ENCODE measurements around the gene ELFN1.

Gene ELFN1

GRCh38 chr7:1769286-1770200 is 99.5 kb downstream of the ELFN1 start:
- DNase-seq = no peak
- Mint-ChIP-seq H3K27ac (no peak overlapping the region), H3K9me3 (peaks cover 27% of the 10 kb centered on the region), H3K27me3 (ENCODE audit: low read depth, poor library complexity) (peaks cover 13% of the 10 kb centered on the region), H3K4me3 (no peak overlapping the region), H3K36me3 (ENCODE audit: low read depth) (no peaks in the 10 kb centered on the region), H3K4me1 (no peaks in the 10 kb centered on the region)
- TF ChIP-seq, protein P1, sequence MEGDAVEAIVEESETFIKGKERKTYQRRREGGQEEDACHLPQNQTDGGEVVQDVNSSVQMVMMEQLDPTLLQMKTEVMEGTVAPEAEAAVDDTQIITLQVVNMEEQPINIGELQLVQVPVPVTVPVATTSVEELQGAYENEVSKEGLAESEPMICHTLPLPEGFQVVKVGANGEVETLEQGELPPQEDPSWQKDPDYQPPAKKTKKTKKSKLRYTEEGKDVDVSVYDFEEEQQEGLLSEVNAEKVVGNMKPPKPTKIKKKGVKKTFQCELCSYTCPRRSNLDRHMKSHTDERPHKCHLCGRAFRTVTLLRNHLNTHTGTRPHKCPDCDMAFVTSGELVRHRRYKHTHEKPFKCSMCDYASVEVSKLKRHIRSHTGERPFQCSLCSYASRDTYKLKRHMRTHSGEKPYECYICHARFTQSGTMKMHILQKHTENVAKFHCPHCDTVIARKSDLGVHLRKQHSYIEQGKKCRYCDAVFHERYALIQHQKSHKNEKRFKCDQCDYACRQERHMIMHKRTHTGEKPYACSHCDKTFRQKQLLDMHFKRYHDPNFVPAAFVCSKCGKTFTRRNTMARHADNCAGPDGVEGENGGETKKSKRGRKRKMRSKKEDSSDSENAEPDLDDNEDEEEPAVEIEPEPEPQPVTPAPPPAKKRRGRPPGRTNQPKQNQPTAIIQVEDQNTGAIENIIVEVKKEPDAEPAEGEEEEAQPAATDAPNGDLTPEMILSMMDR (IDR thresholded peaks at IDR 0.05) = no peak

- TF ChIP-seq, protein P1 (IDR thresholded peaks at IDR 0.05) = no peak
- no peak overlapping the region for H3K4me3 Mint-ChIP-seq
- peaks cover 31% of the 10 kb centered on the region for H3K9me3 Mint-ChIP-seq
- no peaks in the 10 kb centered on the region for H3K4me1 Mint-ChIP-seq
- DNase-seq = no peak
- H3K27me3 Mint-ChIP-seq (ENCODE audit: low read depth, poor library complexity) = peaks cover 13% of the 10 kb centered on the region
- H3K36me3 Mint-ChIP-seq (ENCODE audit: low read depth) = no peaks in the 10 kb centered on the region
- H3K27ac Mint-ChIP-seq = no peak overlapping the region
Measured at GRCh38 chr7:1770331-1770730, 100.3 kb downstream of the ELFN1 start.

DNA sequence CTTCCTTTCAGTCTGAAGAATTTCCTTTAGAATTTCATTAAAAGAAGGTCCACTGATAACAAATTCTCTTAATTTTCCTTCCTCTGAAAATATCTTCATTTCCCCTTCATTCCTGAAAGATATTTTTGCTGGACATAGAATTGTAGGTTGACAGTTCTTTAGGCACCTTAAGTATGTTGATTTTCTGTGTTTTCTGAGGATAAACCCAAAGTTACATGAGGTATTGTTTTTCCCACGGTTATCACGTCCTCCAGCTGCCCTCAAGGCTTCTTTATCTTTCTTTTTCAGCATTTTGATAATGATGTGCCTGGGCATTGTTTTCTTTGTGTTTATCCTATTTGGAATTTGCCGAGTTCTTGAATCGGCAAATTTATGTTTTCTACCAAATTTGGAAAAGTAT is 105.3 kb downstream of the ELFN1 start:
- Mint-ChIP-seq H3K4me3 (no peak overlapping the region), H3K4me1 (peaks cover 4% of the 10 kb centered on the region), H3K9me3 (peaks cover 45% of the 10 kb centered on the region), H3K27me3 (ENCODE audit: low read depth, poor library complexity) (peaks cover 20% of the 10 kb centered on the region), H3K27ac (no peak overlapping the region), H3K36me3 (ENCODE audit: low read depth) (peaks cover 6% of the 10 kb centered on the region)
- TF ChIP-seq, protein P1 (IDR thresholded peaks at IDR 0.05) = no peak
- no peak for DNase-seq

DNA sequence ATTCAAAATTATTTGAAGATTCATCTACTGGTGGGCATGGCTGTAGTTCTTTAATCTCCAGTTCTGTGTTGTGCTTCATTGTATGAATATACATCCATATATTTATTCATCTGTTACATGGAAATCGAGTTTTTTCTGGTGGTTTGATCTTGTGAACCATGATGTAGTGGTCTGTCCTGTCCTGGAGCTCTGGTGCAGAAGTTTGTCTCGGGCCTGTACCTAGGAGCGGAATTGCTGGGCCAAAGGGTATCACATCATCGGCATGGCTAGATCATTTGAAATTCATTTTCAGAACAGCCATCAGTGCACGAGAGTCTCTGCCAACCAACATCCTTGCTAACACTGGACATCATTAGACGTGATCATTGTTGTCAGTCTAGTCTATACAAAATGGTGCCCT is 107.0 kb downstream of the ELFN1 start:
- Mint-ChIP-seq H3K9me3 (peaks cover 43% of the 10 kb centered on the region), H3K36me3 (ENCODE audit: low read depth) (peaks cover 6% of the 10 kb centered on the region), H3K4me1 (peaks cover 4% of the 10 kb centered on the region), H3K4me3 (no peak overlapping the region), H3K27ac (no peak overlapping the region), H3K27me3 (ENCODE audit: low read depth, poor library complexity) (peaks cover 20% of the 10 kb centered on the region)
- TF ChIP-seq, protein P1 (IDR thresholded peaks at IDR 0.05) = no peak
- no peak for DNase-seq

DNA sequence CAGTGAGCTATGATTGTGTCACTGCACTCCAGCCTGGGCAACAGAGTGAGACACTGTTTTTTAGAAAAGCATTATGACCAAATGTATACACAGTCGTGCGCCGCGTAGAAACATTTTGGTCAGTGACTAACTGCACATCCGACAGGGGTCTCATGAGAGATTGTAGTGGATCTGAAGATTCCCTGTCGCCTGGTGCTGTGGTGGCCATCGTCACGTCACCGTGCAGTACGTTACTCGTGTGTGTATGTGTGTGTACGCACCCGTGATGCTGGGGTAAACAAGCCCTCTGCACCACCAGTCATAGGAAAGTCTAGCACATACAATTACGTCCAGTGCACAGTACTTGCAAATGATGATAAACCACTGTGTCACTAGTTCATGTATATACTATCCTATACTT is 109.4 kb downstream of the ELFN1 start:
- Mint-ChIP-seq H3K27me3 (ENCODE audit: low read depth, poor library complexity) (peaks cover 16% of the 10 kb centered on the region), H3K4me1 (peaks cover 4% of the 10 kb centered on the region), H3K4me3 (no peak overlapping the region), H3K9me3 (peaks cover 37% of the 10 kb centered on the region), H3K27ac (no peak overlapping the region), H3K36me3 (ENCODE audit: low read depth) (peaks cover 6% of the 10 kb centered on the region)
- TF ChIP-seq, protein P1 (IDR thresholded peaks at IDR 0.05) = no peak
- no peak for DNase-seq

GRCh38 chr7:1781369-1781768 is 111.3 kb downstream of the ELFN1 start:
- Mint-ChIP-seq H3K27me3 (ENCODE audit: low read depth, poor library complexity) (peaks cover 13% of the 10 kb centered on the region), H3K4me1 (peaks cover 4% of the 10 kb centered on the region), H3K4me3 (no peak overlapping the region), H3K27ac (no peak overlapping the region), H3K9me3 (peaks cover 40% of the 10 kb centered on the region), H3K36me3 (ENCODE audit: low read depth) (peaks cover 6% of the 10 kb centered on the region)
- no peak for DNase-seq
- TF ChIP-seq, protein P1 (IDR thresholded peaks at IDR 0.05) = no peak
